Stimulated activated naive CD8-positive, alpha-beta T cell treated with anti-CD3 and anti-CD28 coated beads, Interleukin-15, amount 100 ng/mL, for 72 hours (primary cell): ENCODE results near the gene SLC24A3.

Source experiments
- ATAC-seq: fragments of 150-1000 bp; cut with Tn5 transposase; 2 replicates; pipeline ENCODE4 v1.10.0; 2021; ENCODE audit warnings: mild to moderate bottlenecking, moderate library complexity
- DNase-seq, 2 donors: peaks; one replicate each; pipeline ENCODE4 v3.0.0; 2021 to 2022
- H3K27ac Mint-ChIP-seq, 2 donors: one replicate each; pipeline ENCODE4 v1.8.0; 2022; ENCODE audit warnings: mild to moderate bottlenecking in 2 of 2, mixed read lengths in 2 of 2, moderate library complexity in 2 of 2
- H3K27me3 Mint-ChIP-seq: one replicate; pipeline ENCODE4 v1.8.0; 2022; ENCODE audit warnings: mixed read lengths
- H3K4me1 Mint-ChIP-seq: one replicate; pipeline ENCODE4 v1.8.0; 2022; ENCODE audit warnings: mild to moderate bottlenecking, mixed read lengths
- H3K4me3 Mint-ChIP-seq, 2 donors: one replicate each; pipeline ENCODE4 v1.8.0; 2022; ENCODE audit warnings: mild to moderate bottlenecking in 2 of 2, mixed read lengths in 2 of 2, moderate library complexity in 1 of 2
- H3K9me3 Mint-ChIP-seq, 2 donors: one replicate each; pipeline ENCODE4 v1.8.0; 2022; ENCODE audit warnings: mixed read lengths in 2 of 2

Gene SLC24A3

GRCh38 chr20:19756761-19757486 is 544.5 kb downstream of the SLC24A3 start:
- Mint-ChIP-seq H3K27me3 (peaks cover 89% of the 10 kb centered on the region), H3K9me3 (no peaks in the 10 kb centered on the region), H3K4me3 (peak overlapping the region in 1 of 2 donors; percentile 48), H3K27ac (no peak overlapping the region), H3K4me1 (peaks cover 6% of the 10 kb centered on the region)
- DNase-seq (no peak), ATAC-seq (no peak)

- ATAC-seq (peak; percentile 15), DNase-seq (no peak)
- peak overlapping the region in 1 of 2 donors; percentile 48 for H3K4me3 Mint-ChIP-seq
- H3K4me1 Mint-ChIP-seq, result peaks cover 6% of the 10 kb centered on the region
- H3K27ac Mint-ChIP-seq, result no peak overlapping the region
- H3K9me3 Mint-ChIP-seq, result no peaks in the 10 kb centered on the region
- peaks cover 89% of the 10 kb centered on the region for H3K27me3 Mint-ChIP-seq
These were observed 545.2 kb downstream of the SLC24A3 start for GRCh38 chr20:19757487-19758132.

GRCh38 chr20:19758133-19758500 is 545.7 kb downstream of the SLC24A3 start, which contains the start of gene RIN2:
Gene RIN2, plus strand, starts transcription at chr20:19758258. Its CDS starts 131,344 bp downstream, at chr20:19889602.
- Mint-ChIP-seq H3K9me3 (no peaks in the 10 kb centered on the region), H3K27ac (no peak within 1 kb of the TSS), H3K27me3 (peaks cover 85% of the 10 kb centered on the region), H3K4me1 (peaks cover 6% of the 10 kb centered on the region), H3K4me3 (peak within 1 kb of the TSS; percentile 3 to 48)
- DNase-seq (no peak), ATAC-seq (peak; percentile 48)

- H3K9me3 Mint-ChIP-seq, result no peaks in the 10 kb centered on the region
- peaks cover 6% of the 10 kb centered on the region for H3K4me1 Mint-ChIP-seq
- H3K27me3 Mint-ChIP-seq, result peaks cover 79% of the 10 kb centered on the region
- DNase-seq, result no peak
- ATAC-seq, result peak; percentile 55
- no peak overlapping the region for H3K27ac Mint-ChIP-seq
- H3K4me3 Mint-ChIP-seq, result peak overlapping the region; percentile 3 to 45
These were observed 546.3 kb downstream of the SLC24A3 start for GRCh38 chr20:19758501-19759331.

GRCh38 chr20:19760371-19760721 is 547.9 kb downstream of the SLC24A3 start:
- no peak for ATAC-seq
- Mint-ChIP-seq H3K4me1 (peaks cover 6% of the 10 kb centered on the region), H3K4me3 (no peak overlapping the region), H3K27me3 (peaks cover 67% of the 10 kb centered on the region), H3K27ac (no peak overlapping the region), H3K9me3 (no peaks in the 10 kb centered on the region)
- DNase-seq, result no peak

GRCh38 chr20:19761326-19761725 is 548.9 kb downstream of the SLC24A3 start:
- no peak for DNase-seq
- Mint-ChIP-seq H3K4me3 (no peak overlapping the region), H3K4me1 (peaks cover 6% of the 10 kb centered on the region), H3K27me3 (peaks cover 63% of the 10 kb centered on the region), H3K27ac (no peak overlapping the region), H3K9me3 (no peaks in the 10 kb centered on the region)
- ATAC-seq, result no peak

- Mint-ChIP-seq H3K27ac (no peak overlapping the region), H3K9me3 (no peaks in the 10 kb centered on the region)
These were observed 549.4 kb downstream of the SLC24A3 start for GRCh38 chr20:19761841-19762240.

GRCh38 chr20:19764207-19764606 is 551.8 kb downstream of the SLC24A3 start:
- Mint-ChIP-seq H3K4me3 (no peak overlapping the region), H3K27ac (no peak overlapping the region), H3K4me1 (no peaks in the 10 kb centered on the region), H3K27me3 (peaks cover 54% of the 10 kb centered on the region), H3K9me3 (no peaks in the 10 kb centered on the region)
- DNase-seq (no peak), ATAC-seq (no peak)

More at GRCh38 chr20:19761841-19762240, 549.4 kb downstream of the SLC24A3 start:
- peaks cover 6% of the 10 kb centered on the region for H3K4me1 Mint-ChIP-seq
- ATAC-seq (no peak), DNase-seq (no peak)
- H3K27me3 Mint-ChIP-seq, result peaks cover 63% of the 10 kb centered on the region
- no peak overlapping the region for H3K4me3 Mint-ChIP-seq

- no peak overlapping the region for H3K27ac Mint-ChIP-seq
- H3K4me3 Mint-ChIP-seq, result no peak overlapping the region
- no peaks in the 10 kb centered on the region for H3K4me1 Mint-ChIP-seq
- H3K27me3 Mint-ChIP-seq, result peaks cover 44% of the 10 kb centered on the region
- no peak for ATAC-seq
- no peak for DNase-seq
- no peaks in the 10 kb centered on the region for H3K9me3 Mint-ChIP-seq
These were observed 552.8 kb downstream of the SLC24A3 start for GRCh38 chr20:19765266-19765665.

- H3K9me3 Mint-ChIP-seq, result no peaks in the 10 kb centered on the region
- DNase-seq (no peak), ATAC-seq (no peak)
- H3K27ac Mint-ChIP-seq, result no peak overlapping the region
- no peaks in the 10 kb centered on the region for H3K4me1 Mint-ChIP-seq
- H3K27me3 Mint-ChIP-seq, result peaks cover 37% of the 10 kb centered on the region
- H3K4me3 Mint-ChIP-seq, result no peak overlapping the region
These were observed 553.5 kb downstream of the SLC24A3 start for GRCh38 chr20:19765913-19766312.

GRCh38 chr20:19767070-19767469 is 554.6 kb downstream of the SLC24A3 start:
- Mint-ChIP-seq H3K27me3 (peaks cover 36% of the 10 kb centered on the region), H3K4me3 (no peak overlapping the region), H3K9me3 (no peaks in the 10 kb centered on the region), H3K27ac (peak overlapping the region in 1 of 2 donors; percentile 3), H3K4me1 (no peaks in the 10 kb centered on the region)
- ATAC-seq, result no peak
- no peak for DNase-seq

GRCh38 chr20:19768325-19768842 is 555.9 kb downstream of the SLC24A3 start:
- H3K9me3 Mint-ChIP-seq, result no peaks in the 10 kb centered on the region
- H3K27me3 Mint-ChIP-seq, result peaks cover 32% of the 10 kb centered on the region
- ATAC-seq (no peak), DNase-seq (no peak)
- no peak overlapping the region for H3K27ac Mint-ChIP-seq
- no peak overlapping the region for H3K4me3 Mint-ChIP-seq
- H3K4me1 Mint-ChIP-seq, result no peaks in the 10 kb centered on the region

GRCh38 chr20:19769507-19769906 is 557.1 kb downstream of the SLC24A3 start:
- DNase-seq, result no peak
- Mint-ChIP-seq H3K27ac (no peak overlapping the region), H3K4me1 (no peaks in the 10 kb centered on the region), H3K27me3 (peaks cover 32% of the 10 kb centered on the region), H3K4me3 (no peak overlapping the region), H3K9me3 (no peaks in the 10 kb centered on the region)
- no peak for ATAC-seq

GRCh38 chr20:19770375-19770774 is 557.9 kb downstream of the SLC24A3 start:
- Mint-ChIP-seq H3K4me3 (no peak overlapping the region), H3K4me1 (no peaks in the 10 kb centered on the region), H3K27ac (no peak overlapping the region), H3K9me3 (no peaks in the 10 kb centered on the region), H3K27me3 (peaks cover 32% of the 10 kb centered on the region)
- DNase-seq (no peak), ATAC-seq (no peak)

- H3K27ac Mint-ChIP-seq, result no peak overlapping the region
- H3K4me1 Mint-ChIP-seq, result no peaks in the 10 kb centered on the region
- ATAC-seq (no peak), DNase-seq (no peak)
- peaks cover 31% of the 10 kb centered on the region for H3K27me3 Mint-ChIP-seq
- no peaks in the 10 kb centered on the region for H3K9me3 Mint-ChIP-seq
- H3K4me3 Mint-ChIP-seq, result no peak overlapping the region
These were observed 558.6 kb downstream of the SLC24A3 start for GRCh38 chr20:19771031-19771430.
